Aorta (tissue), 5 donors: ENCODE results near the gene ADAM12. TPM values are rescaled to one million over a fixed set of nuclear protein-coding genes. Genes with fewer than 3 reads are reported as not detected.

ENCODE experiments used
- ATAC-seq: fragments of 200-7000 bp; cut with Tn5 transposase; one replicate; pipeline ENCODE4 v1.9.1; 2022; ENCODE audit warnings: moderate library complexity; ENCODE audit not compliant: low FRiP score
- DNase-seq, 2 donors: peaks; one replicate each; pipeline ENCODE4 v3.0.0-alpha.2; 2020
- H3K27ac ChIP-seq, 2 donors: one replicate each; pipeline ENCODE4 v1.5.1; 2013; ENCODE audit warnings: low read length in 2 of 2, mild to moderate bottlenecking in 2 of 2, moderate library complexity in 2 of 2, control low read depth in 1 of 2, inconsistent platforms in 1 of 2, low read depth in 1 of 2
- H3K27me3 ChIP-seq, 2 donors: one replicate each; pipeline ENCODE4 v1.6.1; 2013; ENCODE audit warnings: control low read depth in 1 of 2, low read length in 1 of 2, mild to moderate bottlenecking in 1 of 2, moderate library complexity in 1 of 2; ENCODE audit not compliant: insufficient read depth in 2 of 2, control insufficient read depth in 1 of 2
- H3K36me3 ChIP-seq, 2 donors: one replicate each; pipeline ENCODE4 v1.6.1; 2013; ENCODE audit warnings: control low read depth in 1 of 2, low read length in 1 of 2, mild to moderate bottlenecking in 1 of 2; ENCODE audit not compliant: insufficient read depth in 2 of 2, control insufficient read depth in 1 of 2
- H3K4me1 ChIP-seq, 2 donors: one replicate each; pipeline ENCODE4 v1.6.1; 2013; ENCODE audit warnings: low read length in 2 of 2, control low read depth in 1 of 2, mild to moderate bottlenecking in 1 of 2, moderate library complexity in 1 of 2; ENCODE audit not compliant: insufficient read depth in 2 of 2, control insufficient read depth in 1 of 2
- H3K4me3 ChIP-seq, 2 donors: one replicate each; pipeline ENCODE4 v1.5.1; 2013; ENCODE audit warnings: low read length in 2 of 2, control low read depth in 1 of 2, mild to moderate bottlenecking in 1 of 2
- H3K9me3 ChIP-seq: one replicate; pipeline ENCODE4 v1.6.1; 2013; ENCODE audit warnings: mild to moderate bottlenecking, low read length; ENCODE audit not compliant: control insufficient read depth
- WGBS, 2 donors: extraction: QIAGEN DNeasy Blood & Tissue Kit; methylation state at CpG; one replicate each; pipeline ENCODE4 v1.1.7; 2013; 5-methylcytosine and 5-hydroxymethylcytosine counted together
- intact Hi-C, 2 donors: fragments of 100-400 bp; cut with DNase I; formaldehyde crosslinking; loops; one replicate each; pipeline versions ENCODE4 v1.14.2 to v1.15.0; 2022
- polyA plus RNA-seq, 2 donors: library from polyadenylated mRNA; stranded (reverse); fragments of 200-250 nt; gene quantifications; one replicate each; pipeline ENCODE4 v1.2.3, GENCODE V29; 2013
- total RNA-seq, 2 donors: library from RNA; stranded (reverse); fragmentation: NEBNext Ultra II Directional; extraction: Animal tissue kit (Norgen Biotek cat#: 25700); gene quantifications; one replicate each; pipeline ENCODE4 v1.2.1, GENCODE V29; 2021
- donor health status: healthy with polysubstance abuse.
- donor health status: Bipolar disorder and iron deficiency.
- donor health status: DM: no; HTN: no; CAD: no.
- donor health status: DM: no; HTN: no; CAD: no.
- donor health status: DM: yes; HTN: yes; CAD: no.

Gene ADAM12
- total and polyA plus RNA-seq, 4 donors, result 0.13 to 9.4 (median 5.5) TPM; not detected in 1

- Histone ChIP-seq H3K27me3 (no peaks in the 10 kb centered on the region), H3K4me1 (no peaks in the 10 kb centered on the region), H3K9me3 (no peaks in the 10 kb centered on the region), H3K4me3 (no peak overlapping the region), H3K27ac (no peak overlapping the region), H3K36me3 (no peaks in the 10 kb centered on the region)
- no peak for ATAC-seq
- WGBS, 2 donors, result 87 to 91% methylated on average over 9 of the region's 9 CpGs
- intact Hi-C loops, result loop anchor here in 1 of 2 donors (5.0 kb wide), 1 partner anchor 320 kb away; no protein-coding TSS in a partner anchor
- DNase-seq, result no peak
Observed at GRCh38 chr10:126301701-126302475, 86.4 kb downstream of the ADAM12 start.

GRCh38 chr10:126294451-126294850, 93.8 kb downstream of the ADAM12 start:
- H3K9me3 ChIP-seq, result no peaks in the 10 kb centered on the region
- no peaks in the 10 kb centered on the region for H3K27me3 ChIP-seq
- H3K4me1 ChIP-seq, result no peaks in the 10 kb centered on the region
- WGBS, 2 donors, result 84 to 86% methylated on average over 5 of the region's 5 CpGs
- H3K27ac ChIP-seq, result no peak overlapping the region
- intact Hi-C loops, result no loop called here
- H3K36me3 ChIP-seq, result no peaks in the 10 kb centered on the region
- H3K4me3 ChIP-seq, result no peak overlapping the region
- ATAC-seq, result no peak
- DNase-seq, result no peak

- Histone ChIP-seq H3K27me3 (no peaks in the 10 kb centered on the region), H3K9me3 (no peaks in the 10 kb centered on the region), H3K4me3 (no peak overlapping the region), H3K27ac (no peak overlapping the region), H3K36me3 (no peaks in the 10 kb centered on the region), H3K4me1 (no peaks in the 10 kb centered on the region)
- 97% methylated on average over 6 of the region's 6 CpGs for WGBS, 2 donors
- intact Hi-C loops, result no loop called here
- no peak for ATAC-seq
- no peak for DNase-seq
Observed at GRCh38 chr10:126290232-126290631, 98.0 kb downstream of the ADAM12 start.

- DNase-seq (no peak), ATAC-seq (no peak)
- Histone ChIP-seq H3K4me1 (no peaks in the 10 kb centered on the region), H3K27ac (no peak overlapping the region), H3K4me3 (no peak overlapping the region), H3K36me3 (no peaks in the 10 kb centered on the region), H3K27me3 (no peaks in the 10 kb centered on the region), H3K9me3 (no peaks in the 10 kb centered on the region)
- intact Hi-C loops, result no loop called here
- 92 to 97% methylated on average over 16 of the region's 16 CpGs for WGBS, 2 donors
Observed at GRCh38 chr10:126288547-126289493, 99.5 kb downstream of the ADAM12 start.

- Histone ChIP-seq H3K4me3 (no peak overlapping the region), H3K27ac (no peak overlapping the region), H3K4me1 (no peaks in the 10 kb centered on the region), H3K27me3 (no peaks in the 10 kb centered on the region), H3K9me3 (no peaks in the 10 kb centered on the region), H3K36me3 (no peaks in the 10 kb centered on the region)
- DNase-seq, result no peak
- intact Hi-C loops, result no loop called here
- WGBS, 2 donors, result 76 to 87% methylated on average over 6 of the region's 6 CpGs
- ATAC-seq, result no peak
Observed at GRCh38 chr10:126286256-126286780, 102.0 kb downstream of the ADAM12 start.

- no peaks in the 10 kb centered on the region for H3K27me3 ChIP-seq
- DNase-seq, result no peak
- no peaks in the 10 kb centered on the region for H3K4me1 ChIP-seq
- no peak for ATAC-seq
- no peak overlapping the region for H3K4me3 ChIP-seq
- no peak overlapping the region for H3K27ac ChIP-seq
- H3K36me3 ChIP-seq, result no peaks in the 10 kb centered on the region
- intact Hi-C loops, result no loop called here
- 89 to 92% methylated on average over 3 of the region's 3 CpGs for WGBS, 2 donors
- H3K9me3 ChIP-seq, result no peaks in the 10 kb centered on the region
Observed at GRCh38 chr10:126283307-126283706, 105.0 kb downstream of the ADAM12 start.

GRCh38 chr10:126278851-126279250, 109.4 kb downstream of the ADAM12 start:
- ATAC-seq (no peak), DNase-seq (no peak)
- Histone ChIP-seq H3K36me3 (no peaks in the 10 kb centered on the region), H3K4me3 (no peak overlapping the region), H3K27me3 (no peaks in the 10 kb centered on the region), H3K27ac (no peak overlapping the region), H3K9me3 (no peaks in the 10 kb centered on the region), H3K4me1 (no peaks in the 10 kb centered on the region)
- 62 to 63% methylated on average over 6 of the region's 6 CpGs for WGBS, 2 donors
- intact Hi-C loops, result no loop called here

GRCh38 chr10:126277181-126277580, 111.1 kb downstream of the ADAM12 start:
- DNase-seq (no peak), ATAC-seq (no peak)
- H3K9me3 ChIP-seq, result no peaks in the 10 kb centered on the region
- no peaks in the 10 kb centered on the region for H3K27me3 ChIP-seq
- no peak overlapping the region for H3K27ac ChIP-seq
- intact Hi-C loops, result no loop called here
- H3K36me3 ChIP-seq, result no peaks in the 10 kb centered on the region
- H3K4me3 ChIP-seq, result no peak overlapping the region
- 46 to 61% methylated on average over 5 of the region's 5 CpGs for WGBS, 2 donors
- no peaks in the 10 kb centered on the region for H3K4me1 ChIP-seq
